IMR-90 (cell line): ENCODE results near the gene NPHS1. TPM values are rescaled to one million over a fixed set of nuclear protein-coding genes. Genes with fewer than 3 reads are reported as not detected.

Experiments
- ATAC-seq: fragments of 200-7000 bp; cut with Tn5 transposase; 2 replicates; pipeline ENCODE4 v1.9.1; 2020; ENCODE audit warnings: low read depth, mild to moderate bottlenecking, moderate library complexity
- BruUV-seq: library from RNA; stranded (reverse); fragments of 400-500 nt; replicated peaks from 2 replicates; lab custom pipeline; 2021; lab: Mats Ljungman, UMichigan
- CTCF ChIA-PET: fragments of 300-600 bp; formaldehyde crosslinking; extraction: SDS; loops from one replicate; lab custom pipeline; 2021; ENCODE audit warnings: antibody characterized with exemption; lab: Yijun Ruan, JAX
- POLR2A ChIA-PET: fragments of 300-600 bp; sonication (Branson Sonifier 250); formaldehyde crosslinking; loops from one replicate; lab custom pipeline; 2022; ENCODE audit warnings: antibody characterized with exemption; ENCODE audit not compliant: unreplicated experiment; lab: Charles Lee
- DNase-seq: peaks from one replicate; pipeline ENCODE4 v3.0.0; 2013
- H2AFZ ChIP-seq: replicated peaks from 2 replicates; pipeline ENCODE3; 2013; ENCODE audit warnings: low read length, mild to moderate bottlenecking; ENCODE audit not compliant: poor library complexity
- H2AK5ac ChIP-seq: 2 replicates; pipeline ENCODE4 v1.6.1; 2013; ENCODE audit warnings: low read depth, low read length, inconsistent platforms
- H2AK9ac ChIP-seq: replicated peaks from 2 replicates; pipeline ENCODE3; 2013; ENCODE audit warnings: mild to moderate bottlenecking, low read depth, low read length, moderate library complexity; ENCODE audit not compliant: poor library complexity
- H2BK120ac ChIP-seq: 2 replicates; pipeline ENCODE4 v1.6.1; 2013; ENCODE audit warnings: low read depth, low read length, inconsistent platforms
- H2BK15ac ChIP-seq: 3 replicates; pipeline ENCODE4 v1.6.1; 2013; ENCODE audit warnings: low read depth, low read length, inconsistent platforms
- H2BK20ac ChIP-seq: 2 replicates; pipeline ENCODE4 v1.6.1; 2013; ENCODE audit warnings: low read depth, mild to moderate bottlenecking, inconsistent platforms, low read length, moderate library complexity
- H2BK5ac ChIP-seq: 2 replicates; pipeline ENCODE4 v1.6.1; 2013; ENCODE audit warnings: mild to moderate bottlenecking, low read depth, low read length, inconsistent platforms; ENCODE audit not compliant: poor library complexity, severe bottlenecking
- H3K14ac ChIP-seq: replicated peaks from 2 replicates; pipeline ENCODE4 v1.6.1; 2013; ENCODE audit warnings: low read depth, low read length, inconsistent platforms
- H3K18ac ChIP-seq: 2 replicates; pipeline ENCODE4 v1.6.1; 2013; ENCODE audit warnings: low read depth, low read length, control low read depth
- H3K23ac ChIP-seq: 2 replicates; pipeline ENCODE4 v1.6.1; 2013; ENCODE audit warnings: low read depth, low read length, inconsistent platforms
- H3K27ac ChIP-seq: 2 replicates; pipeline ENCODE4 v1.5.1; 2013; ENCODE audit warnings: mild to moderate bottlenecking, control low read depth, low read length; ENCODE audit not compliant: insufficient read depth
- H3K27me3 ChIP-seq: 2 replicates; pipeline ENCODE4 v1.6.1; 2013; ENCODE audit warnings: low read length; ENCODE audit not compliant: control insufficient read depth, insufficient read depth
- H3K36me3 ChIP-seq: 2 replicates; pipeline ENCODE4 v1.6.1; 2013; ENCODE audit warnings: low read length, mixed read lengths; ENCODE audit not compliant: control insufficient read depth, insufficient read depth
- H3K4ac ChIP-seq: 2 replicates; pipeline ENCODE4 v1.6.1; 2013; ENCODE audit warnings: low read depth, low read length, inconsistent platforms
- H3K4me1 ChIP-seq: 2 replicates; pipeline ENCODE4 v1.6.1; 2013; ENCODE audit warnings: low read length, mixed read lengths; ENCODE audit not compliant: control insufficient read depth, insufficient read depth
- H3K4me2 ChIP-seq: 2 replicates; pipeline ENCODE4 v1.6.1; 2013; ENCODE audit warnings: low read depth, mild to moderate bottlenecking, control low read depth, low read length, moderate library complexity
- H3K4me3 ChIP-seq: 2 replicates; pipeline ENCODE4 v1.5.1; 2013; ENCODE audit warnings: low read depth, mild to moderate bottlenecking, control low read depth, low read length, moderate library complexity; ENCODE audit not compliant: insufficient read depth
- H3K56ac ChIP-seq: 2 replicates; pipeline ENCODE4 v1.6.1; 2013; ENCODE audit warnings: low read length, inconsistent platforms; ENCODE audit not compliant: insufficient read depth; ENCODE audit errors: extremely low read depth
- H3K79me1 ChIP-seq, 2 experiments: 2 replicates each; pipeline ENCODE4 v1.6.1; 2013; ENCODE audit warnings: low read length in 2 of 2, inconsistent platforms in 1 of 2, low read depth in 1 of 2
- H3K9ac ChIP-seq: 2 replicates; pipeline ENCODE4 v1.6.1; 2013; ENCODE audit warnings: low read depth, low read length, control low read depth
- H3K9me1 ChIP-seq: 2 replicates; pipeline ENCODE4 v1.6.1; 2013; ENCODE audit warnings: low read length, inconsistent platforms; ENCODE audit not compliant: insufficient read depth
- H3K9me3 ChIP-seq: 2 replicates; pipeline ENCODE4 v1.6.1; 2013; ENCODE audit warnings: low read length; ENCODE audit not compliant: control insufficient read depth, insufficient read depth
- H4K20me1 ChIP-seq: 2 replicates; pipeline ENCODE4 v1.6.1; 2013; ENCODE audit warnings: low read length, inconsistent platforms; ENCODE audit not compliant: insufficient read depth
- H4K5ac ChIP-seq: 2 replicates; pipeline ENCODE4 v1.6.1; 2013; ENCODE audit warnings: mild to moderate bottlenecking, low read depth, low read length, control low read depth
- H4K8ac ChIP-seq, 2 experiments: 2 replicates each; pipeline ENCODE4 v1.6.1; 2013; ENCODE audit warnings: low read depth in 2 of 2, low read length in 2 of 2, control low read depth in 1 of 2, inconsistent platforms in 1 of 2
- H4K91ac ChIP-seq: 2 replicates; pipeline ENCODE4 v1.6.1; 2013; ENCODE audit warnings: low read depth, low read length, inconsistent platforms; ENCODE audit not compliant: insufficient read depth
- BHLHE40 ChIP-seq: fragments of 150-350 bp; IDR thresholded peaks from 2 replicates; pipeline ENCODE4 v1.6.1; 2016; ENCODE audit warnings: mild to moderate bottlenecking, low read depth, low read length
- CEBPB ChIP-seq: IDR thresholded peaks from 2 replicates; pipeline ENCODE4 v1.6.1; 2012; ENCODE audit warnings: low read depth, low read length, improper control_type of control experiment
- CTCF ChIP-seq: conservative IDR thresholded peaks from 2 replicates; pipeline ENCODE4 v1.5.1; 2012; ENCODE audit warnings: mild to moderate bottlenecking, low read depth, low read length, improper control_type of control experiment
- RFX5 ChIP-seq: IDR thresholded peaks from 2 replicates; pipeline ENCODE4 v1.8.0; 2012; ENCODE audit warnings: low read depth, mild to moderate bottlenecking, low read length, moderate library complexity
- WGBS, 2 experiments: methylation state at CpG; one replicate each; pipeline versions ENCODE4 v1.1.5 to v1.1.7; 2013; ENCODE audit warnings: missing lambda C conversion rate in 2 of 2; ENCODE audit not compliant: insufficient read length in 1 of 2; ENCODE audit errors: extremely low coverage in 2 of 2; 5-methylcytosine and 5-hydroxymethylcytosine counted together
- dilution Hi-C: fragments of 300-500 bp; cut with HindIII; formaldehyde crosslinking; loops from one replicate; pipeline ENCODE4 v1.14.3; 2018; ENCODE audit warnings: low sequenced_read_pairs; ENCODE audit not compliant: unreplicated experiment
- in situ Hi-C: fragments of 300-500 bp; cut with MboI; formaldehyde crosslinking; loops from 3 replicates; pipeline ENCODE4 v1.14.3; 2019; ENCODE audit warnings: low sequenced_read_pairs, inconsistent platforms, mixed read lengths
- intact Hi-C: fragments of 100-400 bp; cut with micrococcal nuclease; formaldehyde crosslinking; loops from 2 replicates; pipeline ENCODE4 v1.10.0; 2022
- polyA plus RNA-seq, 3 experiments: library from polyadenylated mRNA; depleted of rRNA; stranded (reverse); fragments of >200 nt; gene quantifications; 2 replicates each; pipeline ENCODE4 v1.2.3, GENCODE V29; 2012; ENCODE audit warnings: low replicate concordance in 1 of 3
- total RNA-seq: library from RNA; depleted of rRNA; stranded (reverse); fragments of >200 nt; gene quantifications from 2 replicates; pipeline ENCODE4 v1.2.3, GENCODE V29; 2012
- TF ChIP-seq, protein P1 (sequence below): fragments of 150-350 bp; IDR thresholded peaks from 2 replicates; pipeline ENCODE4 v1.6.1; 2016; ENCODE audit warnings: low read depth, mild to moderate bottlenecking, low read length, moderate library complexity, borderline replicate concordance

NPHS1 gene
- total and polyA plus RNA-seq, 2 of the 4 experiments (the other 2 are of a cell fraction) = not detected

DNA sequence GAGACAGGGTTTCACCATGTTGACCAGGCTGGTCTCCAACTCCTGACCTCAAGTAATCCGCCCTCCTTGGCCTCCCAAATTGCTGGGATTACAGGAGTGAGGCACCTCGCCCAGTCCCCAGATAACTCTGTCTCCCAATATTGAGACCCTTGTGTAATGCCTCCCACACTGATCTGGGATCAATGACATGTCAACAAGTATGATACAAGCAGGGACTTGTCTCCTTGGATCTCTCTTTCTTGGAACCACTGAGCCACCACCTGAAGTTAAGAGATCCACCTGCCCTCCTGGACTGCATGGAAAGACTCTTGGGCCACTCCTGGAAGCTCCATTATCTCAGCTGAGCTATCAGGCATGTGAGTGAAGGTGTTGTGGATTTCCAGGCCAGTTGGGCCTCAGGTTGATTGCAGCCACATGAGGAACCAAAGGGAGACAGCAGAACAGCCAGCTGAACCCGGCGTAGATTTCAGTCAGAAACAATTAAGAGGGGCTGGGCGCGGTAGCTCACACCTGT is 33.0 kb upstream of the NPHS1 start:
- no peaks in the 10 kb centered on the region for H3K9me1 ChIP-seq
- no peak overlapping the region for H2AK5ac ChIP-seq
- no peaks in the 10 kb centered on the region for H3K79me1 ChIP-seq
- intact Hi-C loops = no loop called here
- no peak overlapping the region for H2BK120ac ChIP-seq
- no peak overlapping the region for H2BK20ac ChIP-seq
- H4K20me1 ChIP-seq = no peaks in the 10 kb centered on the region; the same call in 1 of the 2 replicates
- H4K8ac ChIP-seq = no peak overlapping the region
- no peak overlapping the region for H2AK9ac ChIP-seq
- ATAC-seq (no peak), DNase-seq (no peak)
- H3K23ac ChIP-seq = no peak overlapping the region
- ChIA-PET POLR2A (no interaction called here), CTCF (no interaction called here)
- dilution Hi-C loops = no loop called here
- H4K5ac ChIP-seq = no peak overlapping the region
- H2BK15ac ChIP-seq = no peak overlapping the region
- H3K27me3 ChIP-seq = no peaks in the 10 kb centered on the region
- no TSS peak for BruUV-seq
- TF ChIP-seq, protein P1, sequence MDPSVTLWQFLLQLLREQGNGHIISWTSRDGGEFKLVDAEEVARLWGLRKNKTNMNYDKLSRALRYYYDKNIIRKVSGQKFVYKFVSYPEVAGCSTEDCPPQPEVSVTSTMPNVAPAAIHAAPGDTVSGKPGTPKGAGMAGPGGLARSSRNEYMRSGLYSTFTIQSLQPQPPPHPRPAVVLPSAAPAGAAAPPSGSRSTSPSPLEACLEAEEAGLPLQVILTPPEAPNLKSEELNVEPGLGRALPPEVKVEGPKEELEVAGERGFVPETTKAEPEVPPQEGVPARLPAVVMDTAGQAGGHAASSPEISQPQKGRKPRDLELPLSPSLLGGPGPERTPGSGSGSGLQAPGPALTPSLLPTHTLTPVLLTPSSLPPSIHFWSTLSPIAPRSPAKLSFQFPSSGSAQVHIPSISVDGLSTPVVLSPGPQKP = no peak
- TF ChIP-seq CTCF (no peak), CEBPB (no peak), BHLHE40 (no peak), RFX5 (no peak)
- H3K14ac ChIP-seq = no peak overlapping the region
- H4K91ac ChIP-seq = no peak overlapping the region
- H2BK5ac ChIP-seq = no peak overlapping the region
- no peak overlapping the region for H3K27ac ChIP-seq
- no peak overlapping the region for H3K4me3 ChIP-seq
- H3K4me2 ChIP-seq = no peak overlapping the region
- H3K36me3 ChIP-seq = peaks cover 25% of the 10 kb centered on the region
- 100% methylated on average over 2 of the region's 6 CpGs; no CpG with 5 or more reads in 1 of the 2 experiments for WGBS, 2 experiments
- H3K4me1 ChIP-seq = no peaks in the 10 kb centered on the region
- H3K18ac ChIP-seq = no peak overlapping the region
- no peak overlapping the region for H3K9ac ChIP-seq
- no peak overlapping the region for H3K56ac ChIP-seq
- H3K4ac ChIP-seq = no peak overlapping the region
- no peaks in the 10 kb centered on the region for H3K9me3 ChIP-seq
- no peak overlapping the region for H2AFZ ChIP-seq
- in situ Hi-C loops = loop anchor here (5.0 kb wide), 1 partner anchor 47 kb away; no protein-coding TSS in a partner anchor
